GM21381 (cell line): ENCODE data around the gene TEX22.

Source experiments
- ATAC-seq: cut with Tn5 transposase; IDR thresholded peaks from one replicate; pipeline ENCODE4 v1.9.1; 2021; ENCODE audit warnings: mild to moderate bottlenecking, moderate library complexity; ENCODE audit not compliant: unreplicated experiment

Gene TEX22

GRCh38 chr14:105384041-105384557, 14.2 kb upstream of the TEX22 start:
- no peak for ATAC-seq

- ATAC-seq: no peak
These were observed 13.6 kb upstream of the TEX22 start for GRCh38 chr14:105384605-105385321.

- no peak for ATAC-seq
These were observed 13.1 kb upstream of the TEX22 start for GRCh38 chr14:105385322-105385637.

GRCh38 chr14:105385698-105386365, 12.5 kb upstream of the TEX22 start:
- no peak for ATAC-seq

- ATAC-seq: no peak
These were observed 11.5 kb upstream of the TEX22 start for GRCh38 chr14:105386581-105387529.

- no peak for ATAC-seq
These were observed 10.8 kb upstream of the TEX22 start for GRCh38 chr14:105387530-105387922.

DNA sequence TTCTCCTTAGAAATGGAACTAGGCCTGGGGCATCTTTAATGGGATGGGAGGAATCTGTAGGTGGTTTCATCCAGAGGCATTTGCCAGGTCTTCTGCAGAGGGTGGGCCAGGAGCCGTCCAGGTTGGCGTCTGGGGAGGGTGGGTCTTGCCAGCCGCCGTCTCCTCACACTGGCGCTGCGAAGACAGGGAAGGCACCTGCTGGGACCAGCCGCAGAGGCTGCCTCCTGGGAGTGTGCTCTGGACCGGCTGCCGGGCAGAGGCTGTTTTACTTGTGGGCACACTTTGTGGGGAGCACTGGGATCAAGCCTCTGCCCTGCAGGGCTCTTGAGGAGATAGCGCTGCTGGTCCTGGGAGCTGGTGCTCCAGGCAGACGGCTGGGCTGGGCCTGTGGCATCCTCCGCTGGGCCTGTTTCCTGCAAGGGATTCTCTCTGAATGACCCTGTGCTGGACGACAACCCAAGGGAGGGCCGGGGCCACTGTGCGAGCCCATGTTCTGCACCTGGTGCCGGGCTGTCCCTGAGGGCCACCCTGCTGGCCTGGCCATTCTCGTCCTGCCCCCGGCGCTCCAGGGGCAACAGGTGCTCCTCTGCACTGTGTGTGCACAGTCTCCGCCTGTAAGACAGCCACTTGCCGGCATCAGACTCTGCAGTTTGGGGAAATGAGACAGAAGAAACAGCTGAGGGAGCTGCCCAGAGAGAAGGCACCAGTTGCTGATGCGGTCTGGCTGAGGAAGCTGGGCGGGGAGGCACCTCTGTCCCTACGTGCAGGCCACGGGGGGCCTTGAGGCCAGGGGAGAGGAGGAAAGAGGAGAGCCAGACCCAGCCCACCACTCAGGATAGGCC, 10.0 kb upstream of the TEX22 start:
- no peak for ATAC-seq

DNA sequence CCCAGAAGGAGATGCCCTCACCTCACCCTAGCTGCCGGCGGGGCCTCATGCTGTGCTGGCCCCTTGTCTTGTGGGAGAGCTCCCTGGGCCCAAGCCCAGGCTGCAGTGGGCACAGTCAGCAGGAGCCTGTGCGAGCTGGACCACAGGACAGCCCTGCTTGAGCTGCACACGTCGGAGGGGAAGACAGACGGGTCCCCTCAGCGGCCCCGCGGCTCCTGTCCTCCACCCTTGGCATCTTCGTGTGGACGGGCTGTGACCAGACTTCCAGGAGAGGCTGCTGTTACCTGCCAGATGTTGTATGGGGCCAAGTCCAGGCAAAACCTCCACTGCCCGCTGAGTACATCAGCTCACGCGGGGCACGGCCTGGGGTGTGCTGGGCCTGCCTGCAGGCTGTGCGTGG, 9.4 kb upstream of the TEX22 start:
- no peak for ATAC-seq

DNA sequence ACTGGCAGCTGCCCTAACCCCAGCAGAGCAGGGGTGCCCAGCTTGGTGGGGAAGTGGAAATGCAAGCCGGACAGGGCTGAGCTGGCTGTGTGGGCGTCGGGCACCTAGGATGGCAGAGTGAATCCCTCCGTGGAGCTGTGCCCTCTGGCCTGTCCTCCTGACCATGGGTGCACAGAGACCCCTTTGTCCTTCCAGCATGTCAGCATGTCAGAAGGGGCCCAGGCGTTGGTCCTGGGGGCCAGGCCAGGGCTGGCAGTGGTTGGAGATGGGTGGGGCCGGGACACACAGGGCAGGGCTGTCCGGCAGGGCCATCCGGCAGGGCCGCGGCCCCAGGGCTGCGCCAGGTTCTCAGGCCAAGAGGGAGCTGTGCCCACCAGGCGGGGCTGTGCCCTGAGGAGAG, 8.8 kb upstream of the TEX22 start:
- ATAC-seq: no peak

DNA sequence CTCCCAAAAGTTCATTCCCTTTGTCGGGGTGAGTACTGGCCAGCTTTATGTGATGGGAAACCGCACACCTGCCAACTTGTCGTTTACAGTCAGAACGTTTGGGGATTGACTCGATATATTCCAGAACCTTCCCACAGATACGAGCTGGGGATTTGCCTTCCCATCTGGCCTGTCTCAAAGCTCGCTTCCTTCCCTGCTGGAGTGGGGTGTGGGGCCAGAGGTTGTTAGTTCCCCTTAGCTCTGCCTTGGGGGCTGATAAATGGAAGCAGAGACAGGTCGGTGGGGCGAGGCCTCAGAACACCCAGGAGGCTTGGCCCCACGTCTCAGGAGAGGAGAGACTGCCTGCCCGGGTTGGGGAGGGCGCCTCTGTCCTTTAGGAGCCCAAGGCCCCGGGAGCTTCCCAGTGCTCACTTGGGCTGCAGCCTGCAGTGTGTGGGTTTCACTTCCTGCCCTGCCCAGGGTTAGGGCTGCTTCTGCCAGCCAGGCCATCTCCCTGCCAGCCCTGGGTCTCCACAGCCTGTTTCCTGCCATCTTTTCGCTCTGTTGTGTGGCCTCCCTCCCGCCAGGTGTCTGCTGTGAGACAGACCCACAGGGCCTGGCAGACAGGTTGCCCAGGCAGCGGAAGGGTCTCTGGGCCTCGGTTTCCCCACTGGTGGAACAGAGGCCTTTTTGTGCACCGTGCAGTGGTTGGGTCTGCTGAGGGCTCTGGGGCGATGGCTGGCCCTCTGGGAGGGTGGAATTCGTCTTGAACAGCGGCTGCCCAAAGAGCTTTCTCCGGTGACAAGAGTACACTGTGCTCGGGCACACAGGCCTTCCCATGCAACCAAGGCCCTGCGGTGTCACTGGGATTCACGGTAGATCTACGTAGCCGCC, 8.1 kb upstream of the TEX22 start:
- ATAC-seq: no peak

- no peak for ATAC-seq
These were observed 7.4 kb upstream of the TEX22 start for GRCh38 chr14:105390849-105391500.

DNA sequence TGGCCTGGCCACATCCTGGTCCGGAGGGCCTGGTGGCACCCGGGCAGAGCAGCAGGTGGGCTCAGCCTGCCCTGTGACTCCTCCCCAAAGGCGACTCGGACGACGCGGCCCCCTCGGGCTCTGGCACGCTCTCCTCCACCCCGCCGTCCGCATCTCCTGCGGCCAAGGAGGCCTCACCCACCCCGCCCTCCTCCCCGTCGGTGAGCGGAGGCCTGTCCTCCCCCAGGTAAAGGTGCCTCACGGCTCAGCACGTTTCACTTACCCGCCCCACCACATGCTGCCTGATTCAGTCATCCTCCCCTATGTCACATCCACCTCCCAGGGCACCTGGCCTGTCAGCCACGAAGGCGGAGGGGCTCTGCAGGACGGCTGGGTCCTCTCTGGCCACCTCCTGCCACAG, 6.8 kb upstream of the TEX22 start:
- no peak for ATAC-seq

DNA sequence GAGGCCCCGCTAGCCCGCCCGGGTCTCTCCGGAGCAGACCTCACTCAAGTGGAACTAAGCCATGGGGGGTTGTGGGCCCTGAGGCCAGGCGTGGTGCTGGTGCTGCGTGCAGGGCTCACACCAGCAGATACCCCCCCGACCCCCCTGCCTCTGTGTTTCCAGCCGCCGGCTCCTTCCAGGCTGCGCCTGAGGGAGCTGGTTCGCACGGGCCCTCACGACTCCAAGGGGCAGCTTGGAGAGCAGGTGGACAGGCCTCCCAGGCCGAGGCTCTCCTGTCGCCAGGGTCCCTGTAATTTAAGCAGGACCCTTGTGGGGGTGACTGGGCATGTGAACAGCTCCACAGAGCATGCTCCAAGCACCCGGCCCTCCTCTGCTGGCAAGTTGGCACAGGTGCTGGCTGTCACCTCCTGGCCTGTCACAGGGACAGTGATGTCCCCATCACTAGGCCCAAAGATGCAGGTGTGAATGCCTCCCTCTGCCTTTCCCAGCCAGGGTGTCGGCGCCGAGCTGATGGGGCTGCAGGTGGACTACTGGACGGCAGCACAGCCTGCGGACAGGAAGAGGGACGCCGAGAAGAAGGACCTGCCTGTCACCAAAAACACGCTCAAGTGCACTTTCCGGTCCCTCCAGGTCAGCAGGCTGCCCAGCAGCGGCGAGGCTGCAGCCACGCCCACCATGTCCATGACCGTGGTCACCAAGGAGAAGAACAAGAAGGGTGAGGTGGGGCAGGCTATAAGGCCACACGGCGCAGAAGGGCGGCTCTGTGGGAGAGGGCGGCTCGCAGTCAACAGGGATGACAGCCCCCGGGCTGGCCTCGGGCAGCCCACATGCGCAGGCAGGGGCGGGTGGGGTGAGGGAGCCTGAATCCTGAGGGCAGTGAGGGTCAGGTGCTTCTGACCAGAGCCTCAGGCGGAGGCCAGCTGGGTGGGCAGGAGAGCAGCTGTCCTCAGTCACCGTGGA, 5.9 kb upstream of the TEX22 start:
- no peak for ATAC-seq

DNA sequence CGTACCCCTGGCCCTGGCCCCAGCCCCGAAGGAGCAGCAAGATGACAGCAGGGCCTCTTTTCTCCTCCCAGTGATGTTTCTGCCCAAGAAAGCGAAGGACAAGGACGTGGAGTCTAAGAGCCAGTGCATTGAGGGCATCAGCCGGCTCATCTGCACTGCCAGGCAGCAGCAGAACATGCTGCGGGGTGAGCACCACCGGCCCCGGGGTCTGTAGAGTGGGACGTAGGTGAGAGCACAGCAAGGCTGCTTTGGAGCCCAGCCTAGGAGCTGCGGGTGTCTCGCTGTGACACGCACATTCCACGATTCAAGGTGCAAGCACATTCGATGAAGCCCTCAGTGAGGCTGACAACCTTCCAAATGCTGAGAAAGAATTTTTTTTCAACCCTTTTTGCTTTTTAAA, 5.2 kb upstream of the TEX22 start:
- ATAC-seq: no peak

GRCh38 chr14:105394714-105395537, 3.4 kb upstream of the TEX22 start:
- ATAC-seq: no peak

DNA sequence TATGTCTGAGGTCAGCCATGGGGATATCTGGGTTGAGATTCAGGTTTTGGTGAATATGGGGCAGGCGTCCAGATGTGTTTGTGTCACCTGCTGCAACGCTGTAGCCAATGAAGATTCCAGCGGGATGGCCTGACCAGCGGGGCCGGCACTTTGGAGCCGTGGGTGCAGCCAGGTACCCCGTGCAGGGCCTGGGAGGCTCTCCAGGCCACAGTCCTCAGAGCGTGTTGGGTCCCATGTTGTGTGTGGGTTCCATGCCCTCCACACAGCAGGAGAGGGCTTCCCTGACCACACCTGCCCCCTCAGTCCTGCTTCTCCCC, 2.8 kb upstream of the TEX22 start:
- ATAC-seq: no peak

DNA sequence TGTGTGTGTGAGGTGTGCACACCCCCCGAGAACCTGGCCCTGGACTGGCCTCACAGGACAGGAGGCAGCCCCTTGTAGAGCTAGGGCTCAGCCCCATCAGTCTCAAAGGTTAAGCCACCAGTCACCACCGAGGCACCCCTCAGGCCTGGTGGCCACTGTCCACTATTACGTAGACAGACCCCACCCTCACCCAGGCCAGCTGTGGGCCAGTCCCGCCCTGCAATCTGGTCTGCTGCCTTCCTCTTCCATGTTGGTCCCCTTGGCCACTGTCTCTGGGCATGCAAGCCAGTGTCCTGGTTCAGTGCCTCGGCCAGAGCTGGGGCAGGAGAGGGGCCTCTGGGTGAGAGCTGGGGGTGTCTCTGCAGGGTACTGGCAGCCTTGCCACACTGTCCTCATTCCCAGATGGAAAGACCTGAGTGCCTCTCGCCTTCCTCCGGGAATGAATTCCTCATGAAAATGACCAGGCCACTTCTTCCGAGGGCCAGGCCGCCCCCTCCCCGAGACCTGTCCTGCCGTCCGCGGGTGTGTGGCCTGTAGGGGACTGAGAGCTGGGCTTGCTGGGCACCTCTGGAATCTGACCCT, 897 bp upstream of the TEX22 start:
- no peak for ATAC-seq
